GM19438 (cell line): ENCODE measurements around the gene NOC2L.
"Not testable (repeated sequence)": the region's sequence is repeated elsewhere in the genome, so short reads cannot be mapped to it uniquely, and the experiment has no call there.

ENCODE experiments used
- ATAC-seq: cut with Tn5 transposase; IDR thresholded peaks from one replicate; pipeline ENCODE4 v1.9.1; 2021; ENCODE audit warnings: low read depth; ENCODE audit not compliant: unreplicated experiment

Gene NOC2L

GRCh38 chr1:907611-908451 lies 51.2 kb downstream of the NOC2L start:
- no peak for ATAC-seq

GRCh38 chr1:906600-907420 lies 52.2 kb downstream of the NOC2L start:
- no peak for ATAC-seq

- ATAC-seq, result no peak
These were observed 53.1 kb downstream of the NOC2L start for GRCh38 chr1:905811-906599.

- ATAC-seq, result no peak
These were observed 53.8 kb downstream of the NOC2L start for GRCh38 chr1:905071-905749.

GRCh38 chr1:904310-904950 lies 54.6 kb downstream of the NOC2L start:
- ATAC-seq, result no peak

GRCh38 chr1:903721-904271 lies 55.3 kb downstream of the NOC2L start:
- no peak for ATAC-seq

GRCh38 chr1:903305-903704 lies 55.8 kb downstream of the NOC2L start:
- ATAC-seq, result no peak

- no peak for ATAC-seq
These were observed 56.3 kb downstream of the NOC2L start for GRCh38 chr1:902802-903201.

GRCh38 chr1:901108-901859 lies 57.8 kb downstream of the NOC2L start:
- no peak for ATAC-seq

GRCh38 chr1:899636-900317 lies 59.3 kb downstream of the NOC2L start:
- ATAC-seq, result no peak

GRCh38 chr1:897951-898350 lies 61.1 kb downstream of the NOC2L start:
- not testable (repeated sequence) for ATAC-seq

- no peak for ATAC-seq
These were observed 61.8 kb downstream of the NOC2L start for GRCh38 chr1:897226-897625.
